ENCODE data around the gene FSHR. TPM values are rescaled to one million over a fixed set of nuclear protein-coding genes. Genes with fewer than 3 reads are reported as not detected.

FSHR gene
- total RNA-seq, 1 donor from 2014 or later, result not detected

DNA sequence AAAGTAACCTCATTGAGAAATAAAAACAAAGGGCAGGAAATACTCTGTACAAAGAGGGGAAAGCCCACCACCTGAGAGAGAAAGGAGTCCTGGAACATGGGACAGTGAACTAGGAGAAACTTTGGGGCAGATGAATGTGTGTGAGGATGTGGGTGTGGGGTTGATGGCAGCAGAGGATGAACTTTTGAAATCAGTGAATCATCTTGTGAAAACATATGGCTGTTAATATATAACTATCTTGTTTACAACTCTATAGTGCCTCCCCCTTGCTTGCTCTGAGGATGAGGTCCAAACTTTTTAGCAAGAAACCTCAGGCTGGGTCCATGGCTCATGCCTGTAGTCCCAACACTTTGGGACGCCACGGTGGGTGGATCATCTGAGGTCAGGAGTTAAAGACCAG lies 227.0 kb downstream of the FSHR start:
- Mint-ChIP-seq H3K36me3 (no peaks in the 10 kb centered on the region), H3K9me3 (no peaks in the 10 kb centered on the region), H3K27me3 (peaks cover 3% of the 10 kb centered on the region), H3K27ac (no peak overlapping the region), H3K4me3 (no peak overlapping the region), H3K4me1 (ENCODE audit: unreplicated experiment) (peaks cover 19% of the 10 kb centered on the region)
- TF ChIP-seq, protein P1, sequence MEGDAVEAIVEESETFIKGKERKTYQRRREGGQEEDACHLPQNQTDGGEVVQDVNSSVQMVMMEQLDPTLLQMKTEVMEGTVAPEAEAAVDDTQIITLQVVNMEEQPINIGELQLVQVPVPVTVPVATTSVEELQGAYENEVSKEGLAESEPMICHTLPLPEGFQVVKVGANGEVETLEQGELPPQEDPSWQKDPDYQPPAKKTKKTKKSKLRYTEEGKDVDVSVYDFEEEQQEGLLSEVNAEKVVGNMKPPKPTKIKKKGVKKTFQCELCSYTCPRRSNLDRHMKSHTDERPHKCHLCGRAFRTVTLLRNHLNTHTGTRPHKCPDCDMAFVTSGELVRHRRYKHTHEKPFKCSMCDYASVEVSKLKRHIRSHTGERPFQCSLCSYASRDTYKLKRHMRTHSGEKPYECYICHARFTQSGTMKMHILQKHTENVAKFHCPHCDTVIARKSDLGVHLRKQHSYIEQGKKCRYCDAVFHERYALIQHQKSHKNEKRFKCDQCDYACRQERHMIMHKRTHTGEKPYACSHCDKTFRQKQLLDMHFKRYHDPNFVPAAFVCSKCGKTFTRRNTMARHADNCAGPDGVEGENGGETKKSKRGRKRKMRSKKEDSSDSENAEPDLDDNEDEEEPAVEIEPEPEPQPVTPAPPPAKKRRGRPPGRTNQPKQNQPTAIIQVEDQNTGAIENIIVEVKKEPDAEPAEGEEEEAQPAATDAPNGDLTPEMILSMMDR (conservative IDR thresholded peaks at IDR 0.05), result no peak
- no peak for DNase-seq (ENCODE audit: extremely low spot score, unreplicated experiment)

DNA sequence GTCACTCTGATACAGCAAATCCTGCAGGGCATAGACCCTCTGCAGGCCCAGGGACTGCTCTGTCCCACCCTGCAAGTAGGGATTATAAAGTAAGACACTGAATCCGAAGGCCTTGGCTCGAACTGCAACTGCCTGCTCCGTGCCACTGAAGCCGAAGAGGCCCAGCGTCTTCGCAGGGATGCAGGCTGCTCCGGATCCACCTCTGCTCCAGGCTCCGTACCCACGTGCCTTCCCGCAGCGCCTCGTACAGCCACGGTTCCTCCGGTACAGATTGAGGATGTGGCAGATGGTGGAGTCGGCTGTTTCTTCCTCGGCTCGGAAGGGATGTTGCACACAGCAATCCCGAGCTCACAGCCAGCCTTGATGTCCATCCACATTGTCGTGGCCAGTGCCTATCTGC lies 238.4 kb downstream of the FSHR start:
- DNase-seq (ENCODE audit: extremely low spot score, unreplicated experiment), result no peak
- TF ChIP-seq, protein P1 (conservative IDR thresholded peaks at IDR 0.05), result no peak
- Mint-ChIP-seq H3K4me1 (ENCODE audit: unreplicated experiment) (no peaks in the 10 kb centered on the region), H3K4me3 (no peak overlapping the region), H3K36me3 (no peaks in the 10 kb centered on the region), H3K9me3 (no peaks in the 10 kb centered on the region), H3K27me3 (peaks cover 3% of the 10 kb centered on the region), H3K27ac (no peak overlapping the region)

DNA sequence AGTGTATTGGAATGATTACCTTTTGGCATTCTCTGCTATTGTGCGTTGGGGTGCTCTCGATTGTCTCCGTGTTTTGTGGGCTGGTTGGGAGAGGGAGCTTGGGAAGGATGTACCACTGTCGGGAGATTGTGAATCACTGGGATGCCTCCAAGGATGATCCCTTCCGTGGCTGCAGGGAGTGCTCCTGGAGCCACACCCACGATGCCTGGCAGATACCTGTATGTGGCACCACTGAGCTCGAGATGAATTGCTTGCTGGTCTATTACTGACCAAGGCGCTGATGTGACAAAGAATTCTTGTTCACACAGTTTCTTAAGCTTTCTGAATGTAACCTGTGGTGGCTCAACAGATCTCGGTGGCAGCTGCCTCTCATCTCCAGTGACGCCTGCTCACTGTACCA lies 239.1 kb downstream of the FSHR start:
- no peak overlapping the region for H3K4me3 Mint-ChIP-seq
- H3K27me3 Mint-ChIP-seq, result peaks cover 3% of the 10 kb centered on the region
- no peaks in the 10 kb centered on the region for H3K4me1 Mint-ChIP-seq (ENCODE audit: unreplicated experiment)
- no peak overlapping the region for H3K27ac Mint-ChIP-seq
- no peaks in the 10 kb centered on the region for H3K36me3 Mint-ChIP-seq
- no peaks in the 10 kb centered on the region for H3K9me3 Mint-ChIP-seq
- DNase-seq (ENCODE audit: extremely low spot score, unreplicated experiment), result no peak
- TF ChIP-seq, protein P1 (conservative IDR thresholded peaks at IDR 0.05), result no peak

DNA sequence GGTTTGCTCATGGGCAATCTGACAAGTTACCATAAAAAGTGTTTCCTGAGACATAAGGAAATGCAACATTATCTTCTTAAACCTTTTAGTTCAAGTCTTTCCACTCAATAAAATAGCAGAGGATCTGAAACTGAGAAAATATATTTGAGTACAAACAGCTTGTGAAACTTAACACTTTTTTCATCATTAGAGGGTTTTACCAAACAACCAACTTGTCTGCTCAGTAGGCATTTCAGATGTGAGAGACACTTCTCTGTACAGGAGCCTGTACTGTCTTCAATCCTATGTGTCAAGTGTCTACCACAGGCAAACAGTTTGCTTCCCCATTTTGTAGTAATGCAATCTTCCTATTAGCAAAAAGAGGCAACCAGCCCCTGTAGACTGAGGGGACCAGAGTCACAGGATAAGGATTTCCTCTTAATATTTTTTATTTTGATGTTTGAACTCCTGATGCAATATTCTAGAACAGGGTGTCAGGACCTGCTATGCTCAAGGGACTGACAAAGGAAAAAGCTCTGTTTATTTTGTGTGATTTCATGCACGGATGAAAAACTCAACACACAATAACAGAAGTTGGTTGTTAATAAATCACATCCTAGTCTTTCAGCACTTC lies 239.7 kb downstream of the FSHR start:
- peaks cover 3% of the 10 kb centered on the region for H3K27me3 Mint-ChIP-seq
- H3K27ac Mint-ChIP-seq, result no peak overlapping the region
- no peak for DNase-seq (ENCODE audit: extremely low spot score, unreplicated experiment)
- H3K4me3 Mint-ChIP-seq, result no peak overlapping the region
- TF ChIP-seq, protein P1 (conservative IDR thresholded peaks at IDR 0.05), result no peak
- H3K36me3 Mint-ChIP-seq, result no peaks in the 10 kb centered on the region
- H3K4me1 Mint-ChIP-seq (ENCODE audit: unreplicated experiment), result no peaks in the 10 kb centered on the region
- no peaks in the 10 kb centered on the region for H3K9me3 Mint-ChIP-seq

Small RNAs within 50 kb of the gene (microRNA-seq; reads per million reads assigned to microRNA genes)
- gene MIR548BA, result not detected

Measured in type B pancreatic cell (in vitro differentiated cells).